Stimulated activated CD8-positive, alpha-beta memory T cell treated with anti-CD3 and anti-CD28 coated beads, Interleukin-15, amount 100 ng/mL, for 1 hour (primary cell): ENCODE data around the gene MAPK10.
"Not testable (repeated sequence)": the region's sequence is repeated elsewhere in the genome, so short reads cannot be mapped to it uniquely, and the experiment has no call there.

ENCODE experiments used
- DNase-seq: peaks from one replicate; pipeline ENCODE4 v3.0.0-alpha.2; 2020; ENCODE audit warnings: low read depth

MAPK10 gene

GRCh38 chr4:86034616-86035015 lies 325.2 kb downstream of the MAPK10 start:
- DNase-seq, result no peak

- no peak for DNase-seq
These were observed 326.7 kb downstream of the MAPK10 start for GRCh38 chr4:86033171-86033570.

DNA sequence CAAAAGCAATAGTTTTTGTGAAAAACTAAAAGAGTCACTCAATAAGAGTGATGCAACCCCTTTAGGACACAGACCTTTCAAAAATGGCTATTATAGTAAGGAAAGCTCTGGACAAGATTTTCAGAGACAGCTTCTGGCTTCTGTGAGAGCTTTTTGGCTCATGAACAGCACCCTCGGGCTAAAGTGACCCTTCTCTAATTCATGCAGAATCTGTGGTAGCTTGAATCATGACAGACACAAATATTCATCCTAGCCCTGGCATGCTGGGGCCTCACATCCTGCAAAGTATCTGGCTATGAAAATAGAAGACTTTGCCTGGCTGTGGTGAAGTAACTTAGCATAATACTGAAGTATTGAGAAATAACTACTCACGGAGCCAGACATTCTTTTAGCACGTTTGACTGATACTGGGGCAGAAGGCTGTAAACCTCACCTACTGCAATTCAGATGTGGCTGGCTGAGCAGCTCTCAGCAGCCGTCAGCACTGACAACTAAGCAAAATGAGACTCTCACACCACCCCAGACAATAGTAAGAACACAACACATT lies 327.3 kb downstream of the MAPK10 start:
- no peak for DNase-seq

- DNase-seq, result no peak
These were observed 327.9 kb downstream of the MAPK10 start for GRCh38 chr4:86031927-86032326.

DNA sequence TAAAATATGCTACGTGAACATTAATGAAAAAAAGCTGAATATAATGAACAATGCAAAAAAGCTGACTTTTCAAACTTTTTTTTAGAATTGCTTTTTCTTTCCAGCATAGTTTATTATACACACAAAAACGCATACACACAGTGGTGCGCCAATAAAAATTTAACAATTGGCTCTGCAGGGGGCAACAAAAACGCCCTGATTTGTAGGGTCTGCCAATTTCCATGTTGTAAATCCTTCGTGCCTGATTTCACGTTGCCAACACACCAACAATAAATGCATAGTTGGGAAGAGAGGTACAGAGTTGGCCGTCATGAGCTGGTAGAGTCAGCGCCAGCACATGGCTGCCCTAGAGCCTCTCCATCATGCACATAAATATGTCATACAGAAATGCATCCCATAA lies 333.1 kb downstream of the MAPK10 start:
- DNase-seq, result no peak

- not testable (repeated sequence) for DNase-seq
These were observed 338.2 kb downstream of the MAPK10 start for GRCh38 chr4:86021671-86022070.

GRCh38 chr4:86019906-86020305 lies 339.9 kb downstream of the MAPK10 start:
- no peak for DNase-seq

DNA sequence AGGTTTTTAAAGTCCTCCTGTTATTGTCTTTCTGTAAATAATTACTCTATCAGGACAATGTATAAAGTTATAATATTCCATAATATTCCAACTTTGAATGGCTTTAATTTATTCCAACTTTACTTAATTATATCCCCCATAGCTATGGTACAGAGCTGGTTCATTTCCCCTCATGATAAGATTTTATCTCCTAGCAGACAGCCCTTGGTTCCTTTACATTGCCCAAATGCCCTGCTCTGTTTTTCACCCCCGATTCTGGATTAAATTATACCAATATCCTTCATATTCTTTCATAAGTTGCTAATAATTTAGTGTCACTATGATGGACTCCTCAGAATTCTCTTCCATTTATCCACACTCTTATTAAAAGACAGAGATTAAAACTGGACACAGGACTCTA lies 340.5 kb downstream of the MAPK10 start:
- no peak for DNase-seq

DNA sequence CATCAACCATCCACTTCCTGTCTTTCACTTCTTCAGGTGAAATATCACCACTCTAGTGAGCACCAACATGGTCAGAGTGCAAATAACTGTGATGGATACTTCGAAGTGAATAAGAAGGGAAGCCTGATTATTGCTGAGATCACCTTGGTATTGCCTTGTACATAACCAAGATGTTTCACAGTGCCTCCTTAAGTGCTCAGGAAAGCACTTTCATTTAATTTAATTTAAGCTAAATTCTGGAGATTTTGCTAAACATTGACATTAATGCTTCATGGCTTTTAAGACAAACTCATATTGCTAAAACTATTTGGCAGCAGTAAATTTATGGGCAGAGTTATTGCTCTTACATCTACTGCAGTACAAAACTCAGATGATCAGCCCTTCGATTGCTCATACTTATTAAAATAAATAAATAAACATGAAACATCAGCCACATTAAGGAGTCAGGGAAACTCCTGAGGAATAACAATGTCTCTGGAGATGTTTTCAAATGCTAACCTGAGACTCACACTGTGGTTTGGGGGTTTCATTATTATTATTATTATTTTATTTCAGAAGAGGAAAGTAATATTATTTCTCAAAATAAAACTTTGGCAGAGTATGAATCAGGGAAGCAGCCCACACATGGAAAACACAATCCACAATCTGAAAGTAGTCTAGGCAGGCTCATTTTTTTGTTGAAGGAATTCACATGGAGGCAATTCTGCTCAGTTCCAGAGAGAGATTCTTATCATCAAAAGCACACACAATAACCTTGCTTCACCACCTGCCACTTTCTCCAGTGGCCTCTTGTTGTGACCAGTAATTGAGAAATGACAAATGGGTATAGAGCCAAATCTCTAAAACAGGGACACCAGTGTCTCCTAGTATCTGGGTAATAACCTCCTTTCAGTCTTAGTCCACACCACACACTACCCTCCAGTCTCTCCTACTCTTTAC lies 344.2 kb downstream of the MAPK10 start:
- DNase-seq, result no peak

GRCh38 chr4:86014599-86014998 lies 345.3 kb downstream of the MAPK10 start:
- no peak for DNase-seq

DNA sequence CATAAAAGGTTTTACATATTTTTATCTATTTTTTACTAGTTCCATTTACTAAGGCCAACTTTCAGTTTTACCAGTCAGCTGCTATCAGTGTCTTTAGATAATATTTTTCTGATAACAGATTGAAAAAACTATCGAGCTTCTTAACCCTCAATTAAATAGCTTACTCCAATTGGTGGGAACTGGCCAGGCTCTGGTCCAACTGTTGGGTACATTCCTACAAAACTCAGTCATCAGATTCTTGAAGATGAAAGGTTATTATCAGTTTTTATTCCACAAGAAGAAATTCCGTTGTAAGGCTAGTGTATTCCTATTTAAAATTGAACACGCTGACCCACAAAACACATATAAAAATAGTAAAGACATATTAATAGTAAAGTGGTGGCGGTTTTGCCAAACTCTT lies 346.2 kb downstream of the MAPK10 start:
- no peak for DNase-seq

- DNase-seq, result no peak
These were observed 348.7 kb downstream of the MAPK10 start for GRCh38 chr4:86011117-86011516.

GRCh38 chr4:86007042-86007441 lies 352.8 kb downstream of the MAPK10 start:
- no peak for DNase-seq

GRCh38 chr4:86006057-86006456 lies 353.8 kb downstream of the MAPK10 start:
- no peak for DNase-seq

DNA sequence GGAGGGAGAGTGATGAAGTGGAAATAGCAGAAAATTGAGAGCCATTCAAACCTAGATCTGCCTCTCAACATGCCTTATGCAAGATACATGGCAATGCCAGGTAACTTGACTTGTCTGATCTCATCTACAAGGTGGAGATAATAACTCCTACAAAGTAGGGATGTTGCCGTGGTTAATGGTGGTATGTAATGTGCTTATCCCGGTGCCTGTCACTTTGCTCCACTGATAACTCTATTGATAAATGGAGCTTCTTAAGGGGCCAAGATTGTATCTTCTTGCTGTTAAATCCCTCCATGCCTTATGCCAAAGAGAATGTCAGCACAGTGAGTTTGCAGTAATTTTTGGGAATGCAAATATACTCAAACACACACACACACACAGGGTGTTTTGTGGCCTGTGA lies 355.8 kb downstream of the MAPK10 start:
- DNase-seq, result no peak

- no peak for DNase-seq
These were observed 358.3 kb downstream of the MAPK10 start for GRCh38 chr4:86001591-86001990.

DNA sequence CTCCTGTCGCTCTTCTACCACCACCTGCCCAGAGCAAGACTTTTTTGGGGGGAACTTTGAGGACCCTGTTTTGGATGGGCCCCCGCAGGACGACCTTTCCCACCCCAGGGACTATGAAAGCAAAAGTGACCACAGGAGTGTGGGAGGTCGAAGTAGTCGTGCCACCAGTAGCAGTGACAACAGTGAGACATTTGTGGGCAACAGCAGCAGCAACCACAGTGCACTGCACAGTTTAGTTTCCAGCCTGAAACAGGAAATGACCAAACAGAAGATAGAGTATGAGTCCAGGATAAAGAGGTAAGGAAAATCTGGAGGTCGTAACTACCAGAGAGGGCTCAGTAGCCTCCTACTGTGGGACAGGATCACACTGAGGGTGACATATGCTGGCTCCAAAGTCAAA lies 364.5 kb downstream of the MAPK10 start:
- DNase-seq, result no peak

DNA sequence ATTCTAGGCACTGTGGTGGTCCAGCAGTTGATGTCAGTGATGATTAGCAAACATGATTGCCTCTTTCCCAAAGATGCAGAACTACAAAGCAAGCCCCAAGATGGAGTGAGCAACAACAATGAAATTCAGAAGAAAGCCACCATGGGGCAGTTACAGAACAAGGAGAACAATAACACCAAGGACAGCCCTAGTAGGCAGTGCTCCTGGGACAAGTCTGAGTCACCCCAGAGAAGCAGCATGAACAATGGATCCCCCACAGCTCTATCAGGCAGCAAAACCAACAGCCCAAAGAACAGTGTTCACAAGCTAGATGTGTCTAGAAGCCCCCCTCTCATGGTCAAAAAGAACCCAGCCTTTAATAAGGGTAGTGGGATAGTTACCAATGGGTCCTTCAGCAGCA lies 365.3 kb downstream of the MAPK10 start:
- no peak for DNase-seq

- no peak for DNase-seq
These were observed 366.2 kb downstream of the MAPK10 start for GRCh38 chr4:85993641-85994040.

DNA sequence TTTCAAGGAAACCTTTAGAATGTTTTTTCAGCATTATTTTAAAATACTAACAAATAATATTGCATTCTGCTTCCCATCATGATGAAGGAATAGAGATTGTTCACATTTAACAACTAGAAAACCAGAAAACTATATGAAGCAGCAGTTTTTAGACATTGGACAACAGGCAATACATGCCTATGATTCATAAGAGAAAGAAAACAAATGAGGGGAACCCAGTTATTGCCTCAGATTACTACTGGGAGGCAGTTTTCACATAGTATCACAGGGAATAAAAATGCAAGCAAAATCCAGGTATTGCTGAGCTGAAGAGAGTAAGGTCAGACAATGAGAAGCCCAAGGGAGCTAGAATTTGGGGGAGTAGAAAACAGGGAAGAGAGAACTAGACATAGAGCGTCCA lies 373.6 kb downstream of the MAPK10 start:
- DNase-seq, result no peak

GRCh38 chr4:85979276-85979675 lies 380.6 kb downstream of the MAPK10 start:
- no peak for DNase-seq

DNA sequence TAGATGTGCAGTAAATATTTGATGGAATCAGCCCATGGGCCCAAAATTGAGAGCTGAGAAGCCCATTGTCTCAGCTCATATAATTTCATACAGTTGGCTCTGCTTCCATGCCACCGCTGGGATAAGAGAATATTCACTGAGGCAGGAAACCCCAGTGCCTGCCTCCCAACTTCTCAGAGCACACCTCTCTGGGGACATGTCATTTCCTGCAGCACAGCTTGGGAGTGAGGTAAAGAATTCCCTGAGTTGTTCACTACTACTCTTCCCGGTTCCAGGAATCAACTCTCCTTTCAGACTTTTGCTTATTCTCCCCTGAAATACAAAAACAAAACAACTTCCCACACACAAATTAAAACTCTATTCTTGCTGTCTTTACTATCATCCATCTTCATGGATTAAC lies 389.3 kb downstream of the MAPK10 start:
- DNase-seq, result no peak

DNA sequence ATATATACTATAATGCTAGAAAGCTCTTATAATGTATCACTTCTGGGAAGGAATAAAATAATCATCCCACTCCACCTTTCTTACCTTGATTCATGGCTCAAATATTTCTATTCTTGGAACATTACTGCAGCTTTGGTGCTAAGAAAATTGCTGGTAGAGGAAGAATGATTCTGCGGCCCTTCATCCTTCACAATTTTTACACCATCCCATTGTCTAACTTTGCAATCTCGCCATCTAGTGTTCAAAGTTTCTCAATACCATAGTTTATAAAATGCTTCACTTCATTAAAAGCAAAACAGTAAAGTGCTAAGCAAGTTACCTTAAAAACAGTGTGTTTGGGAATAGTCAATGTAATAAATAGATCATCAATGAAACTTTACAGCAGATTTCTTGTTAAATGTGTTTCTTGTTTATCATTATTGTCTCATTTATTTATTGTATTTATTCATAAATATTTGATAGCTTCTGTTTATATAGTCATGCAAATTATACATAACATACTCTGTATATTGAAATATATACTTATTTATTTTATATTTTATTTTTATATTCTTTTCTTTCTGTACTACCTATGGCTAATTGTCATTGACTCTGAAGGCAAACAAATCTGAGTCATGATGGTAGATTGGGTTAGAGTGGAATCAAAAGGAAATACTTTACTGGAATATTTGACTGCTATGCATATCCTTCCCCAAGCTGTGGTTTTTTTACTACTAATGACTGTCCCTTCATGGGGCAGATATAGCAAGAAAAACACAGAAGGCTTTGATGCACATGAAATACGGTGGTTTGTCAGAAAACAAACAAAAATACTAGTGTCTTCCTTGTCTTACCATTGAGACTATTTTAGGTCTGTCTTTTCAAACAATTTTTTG lies 390.7 kb downstream of the MAPK10 start:
- no peak for DNase-seq
